Muscle of leg (tissue), 11 donors: ENCODE measurements around the gene LRP5. TPM values are rescaled to one million over a fixed set of nuclear protein-coding genes. Genes with fewer than 3 reads are reported as not detected.

Experiments used
- DNase-seq: peaks from one replicate; pipeline ENCODE4 v3.0.0; 2013
- H3K27ac ChIP-seq: one replicate; pipeline ENCODE4 v1.5.1; 2013; ENCODE audit warnings: mild to moderate bottlenecking, low read length, control low read depth
- H3K27me3 ChIP-seq: one replicate; pipeline ENCODE4 v1.6.1; 2013; ENCODE audit warnings: low read length; ENCODE audit not compliant: control insufficient read depth, insufficient read depth
- H3K36me3 ChIP-seq: one replicate; pipeline ENCODE4 v1.6.1; 2013; ENCODE audit warnings: low read length; ENCODE audit not compliant: control insufficient read depth, insufficient read depth
- H3K4me1 ChIP-seq: one replicate; pipeline ENCODE4 v1.6.1; 2013; ENCODE audit warnings: low read length; ENCODE audit not compliant: control insufficient read depth, insufficient read depth
- H3K4me3 ChIP-seq: one replicate; pipeline ENCODE4 v1.5.1; 2013; ENCODE audit warnings: low read length, control low read depth
- H3K9me3 ChIP-seq: replicated peaks from 2 replicates; pipeline ENCODE4 v1.6.1; 2013; ENCODE audit warnings: low read depth, low read length; ENCODE audit not compliant: control insufficient read depth
- WGBS: methylation state at CpG from one replicate; pipeline ENCODE4 v1.1.5; 2013; ENCODE audit warnings: missing lambda C conversion rate; ENCODE audit not compliant: insufficient coverage; 5-methylcytosine and 5-hydroxymethylcytosine counted together
- polyA plus RNA-seq, 8 donors: library from polyadenylated mRNA; unstranded; fragments of 120-200 nt; gene quantifications; one replicate each; pipeline versions ENCODE4 v1.2.1 to v1.2.3, GENCODE V29; 2013; ENCODE audit warnings: inconsistent platforms in 1 of 8, low replicate concordance in 1 of 8; ENCODE audit not compliant: insufficient read length in 8 of 8, insufficient read depth in 1 of 8
- total RNA-seq: library from RNA; stranded (reverse); fragments of 120-200 nt; gene quantifications from one replicate; pipeline ENCODE4 v1.2.4, GENCODE V29; 2013

The LRP5 gene
- total and polyA plus RNA-seq, 9 donors: 30.9 to 70.0 (median 65.1) TPM

DNA sequence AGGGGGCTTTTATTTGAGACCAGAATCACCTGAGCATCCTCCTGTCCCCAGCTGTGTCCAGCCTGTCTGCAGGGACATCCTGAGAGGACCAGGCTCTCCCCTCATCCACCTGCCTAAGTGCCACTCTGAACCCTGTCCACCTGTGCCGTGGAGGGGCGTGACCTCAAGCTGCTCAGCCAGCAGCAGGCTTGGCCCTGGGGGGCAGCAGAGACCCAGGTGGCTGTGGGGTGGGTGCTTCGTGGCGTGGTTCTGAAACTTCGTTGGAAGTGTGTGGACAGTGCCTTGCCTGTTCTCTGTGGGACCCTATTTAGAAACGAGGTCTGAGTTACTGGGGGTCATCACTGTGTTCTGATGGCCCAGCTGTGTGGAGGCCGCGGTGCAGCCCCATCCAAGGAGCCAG is 72.7 kb downstream of the LRP5 start:
- Histone ChIP-seq H3K36me3 (peaks cover 41% of the 10 kb centered on the region), H3K27ac (no peak overlapping the region), H3K9me3 (no peaks in the 10 kb centered on the region), H3K4me3 (no peak overlapping the region), H3K27me3 (no peaks in the 10 kb centered on the region), H3K4me1 (peaks cover 45% of the 10 kb centered on the region)
- no peak for DNase-seq
- 86% methylated on average over 8 of the region's 8 CpGs for WGBS

DNA sequence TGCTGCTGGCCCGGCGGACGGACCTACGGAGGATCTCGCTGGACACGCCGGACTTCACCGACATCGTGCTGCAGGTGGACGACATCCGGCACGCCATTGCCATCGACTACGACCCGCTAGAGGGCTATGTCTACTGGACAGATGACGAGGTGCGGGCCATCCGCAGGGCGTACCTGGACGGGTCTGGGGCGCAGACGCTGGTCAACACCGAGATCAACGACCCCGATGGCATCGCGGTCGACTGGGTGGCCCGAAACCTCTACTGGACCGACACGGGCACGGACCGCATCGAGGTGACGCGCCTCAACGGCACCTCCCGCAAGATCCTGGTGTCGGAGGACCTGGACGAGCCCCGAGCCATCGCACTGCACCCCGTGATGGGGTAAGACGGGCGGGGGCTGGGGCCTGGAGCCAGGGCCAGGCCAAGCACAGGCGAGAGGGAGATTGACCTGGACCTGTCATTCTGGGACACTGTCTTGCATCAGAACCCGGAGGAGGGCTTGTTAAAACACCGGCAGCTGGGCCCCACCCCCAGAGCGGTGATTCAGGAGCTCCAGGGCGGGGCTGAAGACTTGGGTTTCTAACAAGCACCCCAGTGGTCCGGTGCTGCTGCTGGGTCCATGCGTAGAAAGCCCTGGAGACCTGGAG is 74.1 kb downstream of the LRP5 start:
- WGBS: 95% methylated on average over 50 of the region's 52 CpGs
- Histone ChIP-seq H3K36me3 (peaks cover 48% of the 10 kb centered on the region), H3K4me1 (peaks cover 32% of the 10 kb centered on the region), H3K4me3 (no peak overlapping the region), H3K27ac (no peak overlapping the region), H3K9me3 (no peaks in the 10 kb centered on the region), H3K27me3 (no peaks in the 10 kb centered on the region)
- DNase-seq: no peak

DNA sequence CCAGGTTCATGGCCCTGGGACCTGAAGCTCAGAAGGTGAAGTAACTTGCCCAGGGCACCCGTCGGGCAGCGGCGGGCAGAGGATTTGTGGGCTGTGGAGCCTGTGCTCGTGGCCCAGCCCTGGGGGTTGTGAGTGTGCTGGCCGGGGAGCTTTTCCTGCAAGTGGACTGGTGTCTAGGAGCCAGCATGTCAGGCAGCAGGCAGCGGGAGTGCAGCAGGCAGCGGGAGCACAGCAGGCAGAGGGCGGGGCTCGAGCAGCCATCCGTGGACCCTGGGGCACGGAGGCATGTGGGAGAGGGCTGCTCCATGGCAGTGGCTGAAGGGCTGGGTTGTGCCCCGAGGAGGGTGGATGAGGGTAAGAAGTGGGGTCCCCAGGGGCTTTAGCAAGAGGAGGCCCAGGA is 75.4 kb downstream of the LRP5 start:
- Histone ChIP-seq H3K4me3 (no peak overlapping the region), H3K9me3 (no peaks in the 10 kb centered on the region), H3K36me3 (peaks cover 56% of the 10 kb centered on the region), H3K4me1 (peaks cover 18% of the 10 kb centered on the region), H3K27me3 (no peaks in the 10 kb centered on the region), H3K27ac (no peak overlapping the region)
- WGBS: 72% methylated on average over 8 of the region's 13 CpGs
- DNase-seq: no peak

DNA sequence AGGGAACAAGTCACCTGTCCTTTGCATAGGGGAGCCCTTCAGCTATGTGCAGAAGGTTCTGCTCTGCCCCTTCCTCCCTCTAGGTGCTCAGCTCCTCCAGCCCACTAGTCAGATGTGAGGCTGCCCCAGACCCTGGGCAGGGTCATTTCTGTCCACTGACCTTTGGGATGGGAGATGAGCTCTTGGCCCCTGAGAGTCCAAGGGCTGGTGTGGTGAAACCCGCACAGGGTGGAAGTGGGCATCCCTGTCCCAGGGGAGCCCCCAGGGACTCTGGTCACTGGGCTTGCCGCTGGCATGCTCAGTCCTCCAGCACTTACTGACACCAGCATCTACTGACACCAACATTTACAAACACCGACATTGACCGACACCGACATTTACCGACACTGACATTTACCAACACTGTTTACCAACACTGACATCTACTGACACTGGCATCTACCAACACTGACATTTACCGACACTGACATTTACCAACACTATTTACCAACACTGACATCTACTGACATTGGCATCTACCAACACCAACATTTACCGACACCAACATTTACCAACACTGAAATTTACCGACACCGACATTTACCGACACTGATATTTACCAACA is 76.3 kb downstream of the LRP5 start:
- WGBS: 91% methylated on average over 11 of the region's 11 CpGs
- DNase-seq: no peak
- no peak overlapping the region for H3K4me3 ChIP-seq
- H3K9me3 ChIP-seq: no peaks in the 10 kb centered on the region
- no peak overlapping the region for H3K27ac ChIP-seq
- H3K36me3 ChIP-seq: peaks cover 62% of the 10 kb centered on the region
- no peaks in the 10 kb centered on the region for H3K27me3 ChIP-seq
- H3K4me1 ChIP-seq: peaks cover 10% of the 10 kb centered on the region

DNA sequence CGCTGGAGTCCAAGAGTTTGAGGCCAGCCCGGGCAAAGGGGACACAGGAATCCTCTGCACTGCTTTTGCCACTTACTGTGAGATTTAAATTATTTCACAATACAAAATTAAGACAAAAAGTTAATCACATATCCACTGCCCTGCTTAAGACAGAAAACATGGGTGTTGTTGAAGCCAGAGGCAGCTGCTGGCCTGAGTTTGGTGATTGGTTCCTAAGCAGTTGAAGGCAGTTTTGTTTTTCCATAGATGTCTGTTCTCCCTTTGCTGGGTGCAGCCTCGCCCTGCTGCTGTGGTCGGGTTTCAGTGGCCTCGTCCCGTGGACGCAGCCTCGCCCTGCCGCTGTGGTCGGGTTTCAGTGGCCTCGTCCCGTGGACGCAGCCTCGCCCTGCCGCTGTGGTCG is 77.9 kb downstream of the LRP5 start:
- Histone ChIP-seq H3K4me1 (peaks cover 6% of the 10 kb centered on the region), H3K9me3 (no peaks in the 10 kb centered on the region), H3K36me3 (peaks cover 67% of the 10 kb centered on the region), H3K27ac (no peak overlapping the region), H3K27me3 (no peaks in the 10 kb centered on the region), H3K4me3 (no peak overlapping the region)
- 93% methylated on average over 3 of the region's 16 CpGs for WGBS
- DNase-seq: no peak

DNA sequence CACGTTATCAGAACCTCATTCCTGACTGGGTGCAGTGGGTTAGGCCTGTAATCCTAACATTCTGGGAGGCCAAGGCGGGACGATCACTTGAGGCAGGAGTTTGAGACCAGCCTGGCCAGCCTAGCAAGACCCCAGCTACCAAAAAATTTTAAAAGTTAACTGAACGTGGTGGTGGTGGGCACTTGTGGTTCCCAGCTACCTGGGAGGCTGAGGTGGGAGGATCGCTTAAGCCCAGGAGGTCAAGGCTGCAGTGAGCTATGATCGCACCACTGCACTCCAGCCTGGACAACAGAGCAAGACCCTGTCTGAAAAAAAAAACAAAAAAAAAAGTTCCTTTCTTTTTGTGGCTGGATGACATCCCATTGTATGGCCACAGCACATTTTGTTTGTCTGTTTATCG is 80.4 kb downstream of the LRP5 start:
- H3K36me3 ChIP-seq: peaks cover 52% of the 10 kb centered on the region
- no peaks in the 10 kb centered on the region for H3K27me3 ChIP-seq
- no peak overlapping the region for H3K4me3 ChIP-seq
- 68% methylated on average over 3 of the region's 7 CpGs for WGBS
- H3K9me3 ChIP-seq: no peaks in the 10 kb centered on the region
- H3K4me1 ChIP-seq: peaks cover 28% of the 10 kb centered on the region
- H3K27ac ChIP-seq: no peak overlapping the region
- DNase-seq: no peak

DNA sequence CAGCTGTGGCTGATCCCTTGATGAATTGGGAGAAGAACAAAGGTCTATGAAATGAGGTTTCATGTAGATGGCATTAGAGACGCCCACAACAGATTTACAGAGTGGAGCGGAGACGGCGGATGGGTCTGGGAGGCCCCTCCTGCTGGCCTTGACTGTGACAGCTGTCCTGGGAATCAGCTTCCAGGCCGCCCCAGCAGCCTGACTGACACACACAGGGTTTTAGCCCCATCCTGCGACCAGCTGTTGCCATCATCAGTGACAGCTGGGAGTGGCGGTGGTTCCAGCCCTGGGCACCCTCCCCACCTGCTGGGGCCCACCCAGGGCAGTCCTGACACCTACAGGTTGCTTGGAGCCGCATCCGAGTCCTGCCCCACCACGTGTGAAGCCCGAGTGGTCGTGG is 84.1 kb downstream of the LRP5 start:
- peaks cover 63% of the 10 kb centered on the region for H3K4me1 ChIP-seq
- no peak overlapping the region for H3K4me3 ChIP-seq
- 46% methylated on average over 12 of the region's 12 CpGs for WGBS
- H3K27ac ChIP-seq: peak overlapping the region; percentile 90
- H3K9me3 ChIP-seq: no peaks in the 10 kb centered on the region
- DNase-seq: peak; percentile 91
- H3K36me3 ChIP-seq: peaks cover 26% of the 10 kb centered on the region
- no peaks in the 10 kb centered on the region for H3K27me3 ChIP-seq

DNA sequence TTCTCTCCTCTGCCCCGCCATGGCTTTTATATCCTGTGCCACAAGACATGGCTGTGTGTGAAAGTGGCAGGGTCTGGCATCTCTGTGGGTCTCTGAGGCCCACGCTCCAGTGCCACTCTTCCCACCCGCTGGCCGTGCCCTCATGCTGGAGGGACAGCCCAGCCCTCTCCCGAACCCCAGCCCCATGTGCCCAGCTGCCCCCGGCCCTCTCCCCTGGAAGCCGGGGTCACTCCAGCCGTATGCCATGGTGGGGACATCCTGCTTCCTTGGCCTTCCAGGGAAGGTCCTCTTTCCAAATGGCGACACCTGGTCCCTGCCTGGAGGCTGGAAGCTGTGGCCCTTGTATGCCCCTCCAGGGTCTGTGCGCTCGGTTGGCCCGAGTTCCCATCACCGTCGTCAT is 84.9 kb downstream of the LRP5 start:
- no peaks in the 10 kb centered on the region for H3K9me3 ChIP-seq
- peaks cover 69% of the 10 kb centered on the region for H3K4me1 ChIP-seq
- H3K27me3 ChIP-seq: no peaks in the 10 kb centered on the region
- H3K27ac ChIP-seq: peak overlapping the region; percentile 90
- H3K4me3 ChIP-seq: no peak overlapping the region
- peaks cover 25% of the 10 kb centered on the region for H3K36me3 ChIP-seq
- WGBS: 82% methylated on average over 11 of the region's 14 CpGs
- DNase-seq: no peak

DNA sequence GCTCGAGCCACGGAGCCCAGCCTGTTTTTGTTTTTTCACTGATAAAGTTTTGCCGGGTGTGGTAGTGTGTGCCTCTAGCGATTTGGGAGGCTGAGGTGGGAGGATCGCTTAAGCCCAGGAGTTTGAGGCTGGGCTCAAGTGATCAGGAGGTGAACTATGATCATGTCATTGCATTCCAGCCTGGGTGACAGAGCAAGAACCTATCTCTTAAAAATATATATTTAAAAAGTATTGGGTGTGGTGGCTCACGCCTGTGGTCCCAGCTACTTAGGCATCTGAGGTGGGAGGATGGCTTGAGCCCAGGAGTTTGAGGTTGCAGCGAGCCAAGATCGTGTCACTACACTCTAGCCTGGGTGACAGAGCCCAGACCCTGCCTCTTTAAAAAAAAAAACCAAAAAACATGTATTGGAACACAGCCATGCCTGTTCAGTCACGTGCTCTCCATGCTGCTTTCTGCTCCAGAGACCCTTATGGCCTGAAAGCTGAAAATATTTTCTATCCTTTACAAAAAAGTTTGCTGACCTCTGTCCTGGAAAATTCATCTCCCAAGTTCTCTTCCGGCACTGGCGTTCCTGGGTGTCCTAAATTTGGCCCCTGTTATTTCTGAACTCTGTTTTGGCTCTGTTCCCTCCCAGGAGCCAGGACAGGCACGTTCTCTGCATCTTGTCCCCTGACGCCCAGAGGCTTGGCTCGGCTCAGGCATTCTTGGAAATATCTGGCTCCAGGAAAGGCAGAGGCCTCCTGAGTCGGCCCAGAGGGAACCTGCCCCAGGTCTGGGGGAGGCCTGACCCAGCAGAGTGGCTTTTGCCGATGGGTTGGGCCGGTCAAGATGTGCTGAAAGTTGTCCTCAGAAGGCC is 86.8 kb downstream of the LRP5 start:
- peak; percentile 87 for DNase-seq
- peaks cover 73% of the 10 kb centered on the region for H3K4me1 ChIP-seq
- H3K27ac ChIP-seq: peak overlapping the region; percentile 90
- H3K4me3 ChIP-seq: no peak overlapping the region
- 22% methylated on average over 13 of the region's 17 CpGs for WGBS
- H3K27me3 ChIP-seq: no peaks in the 10 kb centered on the region
- peaks cover 27% of the 10 kb centered on the region for H3K36me3 ChIP-seq
- no peaks in the 10 kb centered on the region for H3K9me3 ChIP-seq

DNA sequence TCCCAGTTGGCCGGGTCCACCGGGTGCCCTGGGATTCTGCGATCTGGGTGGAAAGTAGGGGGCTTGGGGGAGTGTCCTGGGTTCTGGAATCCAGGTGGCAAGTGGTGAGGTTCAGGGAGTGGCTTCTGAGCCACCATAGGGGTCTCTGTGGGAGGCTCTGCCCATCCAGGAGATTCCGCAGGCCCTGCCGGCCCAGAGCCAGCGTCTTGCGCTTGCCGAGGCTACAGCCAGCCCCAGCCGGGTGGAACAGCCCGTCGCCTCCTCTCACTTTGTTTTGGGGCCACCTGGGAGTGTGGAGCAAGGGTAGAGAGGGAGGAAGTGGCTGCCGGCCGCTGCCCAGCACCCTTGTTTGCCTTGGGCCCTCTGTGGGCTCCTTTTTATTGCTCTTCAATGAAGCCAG is 87.5 kb downstream of the LRP5 start:
- peak; percentile 46 for DNase-seq
- WGBS: 31% methylated on average over 11 of the region's 13 CpGs

More for the DNA sequence above, 87.5 kb downstream of the LRP5 start:
- H3K4me1 ChIP-seq: peaks cover 73% of the 10 kb centered on the region
- no peaks in the 10 kb centered on the region for H3K27me3 ChIP-seq
- peaks cover 30% of the 10 kb centered on the region for H3K36me3 ChIP-seq
- no peaks in the 10 kb centered on the region for H3K9me3 ChIP-seq
- peak overlapping the region; percentile 90 for H3K27ac ChIP-seq
- no peak overlapping the region for H3K4me3 ChIP-seq
